ENCODE data around the gene B4GALNT2.
"Not testable (repeated sequence)": the region's sequence is repeated elsewhere in the genome, so short reads cannot be mapped to it uniquely, and the experiment has no call there.

The B4GALNT2 gene

GRCh38 chr17:49132699-49133364 is at the start of gene B4GALNT2:
Gene B4GALNT2, plus strand, starts transcription at chr17:49132769. Its CDS starts 24 bp downstream, at chr17:49132793.
- no peak for DNase-seq

GRCh38 chr17:49085046-49085445 is 47.5 kb upstream of the B4GALNT2 start:
- DNase-seq, result not testable (repeated sequence)

- no peak for DNase-seq
These were observed 46.8 kb upstream of the B4GALNT2 start for GRCh38 chr17:49085565-49086315.

GRCh38 chr17:49086316-49086605 is 46.3 kb upstream of the B4GALNT2 start:
- DNase-seq, result no peak

GRCh38 chr17:49086649-49087048 is 45.9 kb upstream of the B4GALNT2 start:
- DNase-seq, result no peak

- no peak for DNase-seq
These were observed 43.5 kb upstream of the B4GALNT2 start for GRCh38 chr17:49089094-49089493.

- no peak for DNase-seq
These were observed 41.5 kb upstream of the B4GALNT2 start for GRCh38 chr17:49090878-49091594.

GRCh38 chr17:49093131-49093530 is 39.4 kb upstream of the B4GALNT2 start:
- DNase-seq, result no peak

GRCh38 chr17:49100601-49101000 is 32.0 kb upstream of the B4GALNT2 start:
- no peak for DNase-seq

GRCh38 chr17:49101054-49101534 is 31.5 kb upstream of the B4GALNT2 start:
- DNase-seq, result no peak

GRCh38 chr17:49103360-49103759 is 29.2 kb upstream of the B4GALNT2 start:
- DNase-seq, result not testable (repeated sequence)

- no peak for DNase-seq
These were observed 28.0 kb upstream of the B4GALNT2 start for GRCh38 chr17:49104511-49105074.

- DNase-seq, result no peak
These were observed 26.0 kb upstream of the B4GALNT2 start for GRCh38 chr17:49106321-49107210.

GRCh38 chr17:49107211-49107557 is 25.4 kb upstream of the B4GALNT2 start:
- DNase-seq, result no peak

GRCh38 chr17:49108318-49108717 is 24.3 kb upstream of the B4GALNT2 start:
- no peak for DNase-seq

- no peak for DNase-seq
These were observed 22.1 kb upstream of the B4GALNT2 start for GRCh38 chr17:49110509-49110908.

- DNase-seq, result no peak
These were observed 20.6 kb upstream of the B4GALNT2 start for GRCh38 chr17:49111934-49112333.

GRCh38 chr17:49112936-49113335 is 19.6 kb upstream of the B4GALNT2 start:
- DNase-seq, result no peak

- DNase-seq, result no peak
These were observed 17.9 kb upstream of the B4GALNT2 start for GRCh38 chr17:49114703-49115102.

GRCh38 chr17:49117587-49118230 is 14.9 kb upstream of the B4GALNT2 start:
- no peak for DNase-seq

GRCh38 chr17:49120166-49120565 is 12.4 kb upstream of the B4GALNT2 start:
- DNase-seq, result no peak

- no peak for DNase-seq
These were observed 10.8 kb upstream of the B4GALNT2 start for GRCh38 chr17:49121696-49122292.
